Renal cortical epithelial cell (primary cell): ENCODE results near the gene NRCAM. TPM values are rescaled to one million over a fixed set of nuclear protein-coding genes. Genes with fewer than 3 reads are reported as not detected.
"Not testable (repeated sequence)": the region's sequence is repeated elsewhere in the genome, so short reads cannot be mapped to it uniquely, and the experiment has no call there.

ENCODE experiments used
- DNase-seq: peaks from one replicate; pipeline ENCODE4 v3.0.0-alpha.2; 2011; ENCODE audit warnings: low read depth
- total RNA-seq: library from RNA; depleted of rRNA; stranded (reverse); fragments of >200 nt; gene quantifications from 2 replicates; pipeline ENCODE4 v1.2.3, GENCODE V29; 2014

NRCAM gene
- total RNA-seq = 116 and 254 TPM in 2 replicates

GRCh38 chr7:108455998-108456677 is at the start of gene NRCAM:
TSS of gene NRCAM (minus strand) at chr7:108456436. CDS start at chr7:108240064, 216,372 bp downstream.
- DNase-seq = peak; percentile 56

GRCh38 chr7:108504576-108504975 is 48.3 kb upstream of the NRCAM start:
- DNase-seq = not testable (repeated sequence)

DNA sequence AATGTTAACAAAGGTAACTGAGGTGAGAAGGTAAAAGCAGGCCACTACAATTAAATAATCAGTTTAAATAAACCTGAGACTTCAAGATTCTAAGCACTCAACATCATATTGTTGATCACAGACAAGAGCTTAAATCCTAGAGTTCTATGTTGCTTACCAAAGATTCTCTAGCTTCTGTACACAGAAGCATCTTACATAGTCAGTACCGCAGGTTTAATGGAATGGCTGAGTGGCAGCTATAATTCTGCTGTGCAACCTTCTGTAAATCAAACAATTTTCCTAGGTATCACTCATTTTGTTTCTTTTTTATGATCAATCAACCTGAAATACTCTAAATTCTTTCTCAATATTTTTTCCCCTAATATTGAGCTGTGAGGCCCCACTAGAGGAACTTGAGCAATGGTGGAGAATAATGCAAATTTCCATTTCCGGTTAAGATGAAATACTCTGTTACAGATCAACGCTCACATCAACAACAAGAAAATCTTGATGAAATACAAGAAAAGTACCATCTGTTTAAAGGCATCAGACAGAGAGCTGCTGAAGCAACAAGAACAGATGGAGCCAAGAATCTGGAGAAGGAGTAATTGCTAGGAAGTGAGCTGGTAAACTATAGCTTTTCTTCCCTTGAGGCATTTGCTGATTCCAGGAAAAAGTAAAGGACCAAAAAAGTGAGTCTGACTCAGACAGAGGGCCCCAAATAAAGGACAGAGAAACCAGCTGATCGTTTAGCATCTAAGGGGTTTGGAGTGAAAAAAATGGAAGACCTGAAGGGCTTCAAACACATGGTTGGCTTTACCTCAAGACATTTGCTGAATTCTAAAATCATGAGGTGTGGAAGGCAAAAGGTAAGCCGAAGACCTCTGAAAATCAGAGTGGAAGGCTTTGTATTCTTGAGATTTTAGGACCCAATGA is 47.1 kb upstream of the NRCAM start:
- peak; percentile 52 for DNase-seq

DNA sequence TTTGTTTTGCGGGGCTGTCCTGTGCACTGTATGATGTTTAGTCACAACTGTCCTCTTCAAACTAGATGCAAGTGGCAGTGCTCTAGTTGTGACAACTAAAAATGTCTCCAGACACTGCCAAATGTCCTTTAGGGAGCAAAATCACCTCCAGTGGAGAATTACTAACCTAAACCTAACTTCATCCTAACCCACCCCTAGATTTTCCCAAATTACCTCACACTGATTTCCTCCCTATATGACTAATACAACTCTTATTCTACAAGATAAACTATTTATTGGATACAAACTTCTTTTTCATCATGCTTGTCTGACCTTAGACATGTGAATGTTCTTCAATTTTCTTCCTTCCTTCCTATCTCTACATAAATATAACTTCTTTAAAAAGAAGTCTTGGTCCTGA is 43.3 kb upstream of the NRCAM start:
- DNase-seq = no peak

DNA sequence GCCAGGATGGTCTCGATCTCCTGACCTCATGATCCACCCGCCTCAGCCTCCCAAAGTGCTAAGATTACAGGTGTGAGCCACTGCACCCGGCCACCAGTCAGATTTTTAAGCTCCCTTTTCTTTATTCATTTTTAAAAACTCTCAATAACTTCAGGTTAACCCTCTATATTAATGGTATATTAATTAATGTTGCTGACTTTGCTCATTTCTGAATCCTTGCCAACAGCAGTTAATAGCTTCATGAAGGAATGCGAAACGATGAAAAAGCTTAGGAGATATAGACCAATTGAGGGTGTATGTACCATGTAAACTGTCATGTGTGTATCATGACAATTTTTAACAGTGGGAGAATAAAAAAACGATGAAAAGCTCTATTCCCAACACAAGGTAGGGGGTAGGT is 42.2 kb upstream of the NRCAM start:
- DNase-seq = no peak

DNA sequence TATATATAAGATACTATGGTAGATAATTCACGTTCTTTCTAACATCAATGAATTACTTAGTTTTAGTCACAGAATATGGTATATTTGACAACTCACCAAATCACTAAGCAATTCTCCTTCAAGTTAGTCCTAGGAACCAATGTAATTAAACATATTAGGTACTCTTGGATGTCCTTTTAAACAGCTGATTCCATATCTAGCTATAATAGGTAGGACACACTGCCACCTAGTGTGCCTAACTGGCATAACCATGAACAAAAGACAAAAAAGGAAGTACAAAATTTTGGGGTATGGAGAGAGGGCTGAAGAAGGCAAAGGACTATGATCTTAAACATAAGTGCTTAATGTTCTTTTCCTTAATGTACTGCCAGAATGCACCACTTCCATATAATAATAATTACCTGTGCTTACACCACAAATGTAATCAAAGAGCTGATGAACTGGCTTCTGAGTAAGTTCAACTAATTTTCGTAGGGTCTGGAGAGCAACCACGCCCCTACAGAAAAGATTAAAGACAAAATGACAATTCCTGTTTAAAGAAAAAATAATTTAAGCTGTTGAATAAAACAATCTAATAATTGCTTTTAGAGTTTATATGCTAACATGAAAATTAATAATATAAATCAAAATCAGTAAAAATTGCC is 41.0 kb upstream of the NRCAM start:
- DNase-seq = peak; percentile 59

- DNase-seq = peak; percentile 14
These were observed 36.5 kb upstream of the NRCAM start for GRCh38 chr7:108492742-108493141.

DNA sequence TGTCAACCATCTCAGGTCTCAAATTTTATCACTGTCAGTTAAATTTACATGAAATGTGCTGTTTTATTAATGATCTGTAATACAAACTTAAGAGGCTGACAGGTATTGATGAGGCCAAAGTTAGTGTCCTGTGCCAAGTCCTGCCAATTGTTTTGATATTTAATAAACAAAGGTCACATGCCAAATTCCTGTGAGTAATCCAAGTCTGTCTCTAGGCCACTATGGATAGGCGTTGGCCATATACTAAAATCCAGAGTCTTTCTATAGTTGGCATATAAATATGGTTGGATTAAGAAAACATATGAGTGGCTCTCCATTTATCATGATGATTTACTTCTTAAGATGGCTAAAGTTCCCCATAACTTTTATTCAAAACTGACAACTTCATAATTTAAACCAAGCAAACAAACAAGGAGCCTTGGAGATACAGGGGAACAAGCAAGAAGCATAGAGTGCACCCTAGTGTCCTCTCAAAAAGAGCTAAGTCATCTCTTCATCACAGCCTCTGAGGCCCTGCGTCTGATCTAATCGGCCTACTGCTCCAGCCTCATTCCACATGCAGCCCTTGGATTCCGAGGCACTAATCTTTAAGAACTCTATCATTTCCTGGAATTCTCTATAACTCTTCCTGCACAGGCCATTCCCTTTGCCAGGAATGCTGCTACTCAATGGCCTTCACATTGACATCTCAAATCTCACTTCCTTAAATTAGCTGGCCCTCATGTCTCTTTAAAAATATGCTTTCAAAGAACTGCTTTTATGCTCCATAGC is 32.7 kb upstream of the NRCAM start:
- DNase-seq = no peak

GRCh38 chr7:108487646-108488045 is 31.4 kb upstream of the NRCAM start:
- no peak for DNase-seq

DNA sequence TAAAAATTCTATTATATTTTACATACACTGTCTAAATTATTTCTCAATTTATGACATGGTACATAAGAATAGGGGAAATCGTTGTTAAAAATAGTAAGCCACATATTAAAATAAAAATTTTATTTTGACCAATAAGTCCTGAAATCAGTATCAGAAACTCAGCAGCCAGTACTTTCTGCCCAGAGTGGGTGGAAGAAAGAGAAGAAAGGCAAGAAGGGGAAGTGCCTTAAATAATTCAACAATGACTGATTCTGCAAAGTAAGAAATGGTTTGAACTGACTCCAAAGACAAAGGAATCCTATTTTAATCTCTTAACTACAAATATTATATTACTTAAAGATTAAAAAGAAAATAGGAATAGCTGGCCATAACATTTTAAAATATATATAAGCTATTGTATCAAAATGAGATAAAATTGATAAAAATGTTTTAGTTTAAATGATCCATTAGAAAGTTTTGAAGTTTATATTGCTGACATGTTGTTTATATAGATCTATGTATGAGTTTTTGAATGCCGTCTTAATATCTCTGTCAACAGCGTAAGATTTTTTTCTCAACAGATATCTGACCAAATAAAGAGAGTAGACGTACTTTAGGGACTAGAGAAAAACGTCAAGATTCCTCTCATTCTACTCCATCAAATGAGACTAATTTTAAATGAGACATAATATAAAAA is 30.2 kb upstream of the NRCAM start:
- DNase-seq = no peak

DNA sequence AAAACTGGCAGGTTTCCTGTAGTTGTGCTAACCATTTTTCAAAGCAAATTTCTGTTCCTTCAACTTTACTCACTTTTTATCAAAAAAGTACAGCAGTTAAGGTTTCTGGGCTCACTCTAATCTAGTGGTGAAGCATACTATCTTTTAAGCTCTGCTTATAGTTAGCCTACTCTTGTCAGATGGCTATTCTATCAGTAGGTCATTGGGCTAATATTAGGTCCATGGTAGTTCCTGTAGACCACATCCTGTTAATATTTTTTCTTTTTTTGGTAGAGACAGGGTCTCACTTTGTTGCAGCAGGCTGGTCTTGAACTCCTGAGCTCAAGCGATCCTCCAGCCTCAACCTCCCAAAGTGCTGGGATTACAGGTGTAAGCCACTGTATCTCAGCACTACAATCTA is 27.9 kb upstream of the NRCAM start:
- DNase-seq = no peak

DNA sequence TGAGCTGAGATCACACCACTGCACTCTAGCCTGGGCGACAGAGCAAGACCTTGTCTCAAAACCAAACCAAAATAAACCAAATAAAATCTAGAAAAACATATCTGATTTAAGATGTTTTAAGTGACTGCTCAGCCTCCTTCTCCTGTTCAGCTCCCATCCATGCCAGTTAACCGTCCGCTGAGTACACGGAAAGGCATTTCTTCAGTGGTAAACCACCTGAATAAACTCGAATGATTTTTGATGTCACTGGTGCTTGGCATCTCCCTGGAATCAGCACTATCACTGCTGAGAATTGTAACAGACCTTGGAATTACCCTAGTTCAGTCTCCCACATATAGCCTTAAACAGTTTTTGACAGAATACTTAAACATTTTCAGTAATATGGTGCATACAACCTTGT is 24.1 kb upstream of the NRCAM start:
- DNase-seq = peak; percentile 36

GRCh38 chr7:108479751-108480150 is 23.5 kb upstream of the NRCAM start:
- no peak for DNase-seq

DNA sequence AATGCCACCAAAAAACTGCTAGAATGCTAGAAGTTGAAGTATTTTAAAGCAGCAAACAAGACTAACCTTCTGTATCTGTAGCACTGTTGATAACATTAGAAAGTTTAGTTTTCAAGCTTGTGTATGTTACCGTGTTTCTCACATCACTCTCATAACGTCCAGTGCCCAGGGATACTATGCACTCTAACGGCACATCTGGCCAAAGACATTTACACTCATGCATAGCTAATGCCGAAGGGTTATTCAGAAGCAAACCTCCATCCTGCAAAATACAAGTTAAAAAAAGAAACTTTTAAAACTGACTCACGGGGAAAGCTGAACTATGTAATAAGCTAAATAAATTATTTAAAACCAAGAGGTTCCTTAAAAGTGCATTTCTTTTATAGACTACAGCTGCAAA is 22.9 kb upstream of the NRCAM start:
- no peak for DNase-seq

GRCh38 chr7:108468246-108468645 is 12.0 kb upstream of the NRCAM start:
- no peak for DNase-seq

GRCh38 chr7:108467391-108467790 is 11.2 kb upstream of the NRCAM start:
- DNase-seq = no peak

DNA sequence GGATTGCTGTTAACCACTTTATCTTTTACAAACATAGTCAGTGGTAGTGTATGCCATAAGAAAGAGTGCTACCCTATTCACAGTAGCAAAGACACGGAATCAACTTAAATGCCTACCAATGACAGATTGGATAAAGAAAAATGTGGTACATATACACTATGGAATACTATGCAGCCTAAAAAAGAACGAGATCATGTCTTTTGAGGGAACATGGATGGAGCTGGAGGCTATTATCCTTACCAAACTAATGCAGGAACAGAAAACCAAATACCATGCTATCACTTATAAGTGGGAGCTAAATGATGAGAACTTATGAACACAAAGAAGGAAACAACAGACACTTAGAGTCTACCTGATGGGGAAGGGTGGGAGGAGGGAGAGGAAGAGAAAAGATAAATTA is 10.1 kb upstream of the NRCAM start:
- not testable (repeated sequence) for DNase-seq

- no peak for DNase-seq
These were observed 8.5 kb upstream of the NRCAM start for GRCh38 chr7:108464743-108465142.

- no peak for DNase-seq
These were observed 7.4 kb upstream of the NRCAM start for GRCh38 chr7:108463613-108464012.

DNA sequence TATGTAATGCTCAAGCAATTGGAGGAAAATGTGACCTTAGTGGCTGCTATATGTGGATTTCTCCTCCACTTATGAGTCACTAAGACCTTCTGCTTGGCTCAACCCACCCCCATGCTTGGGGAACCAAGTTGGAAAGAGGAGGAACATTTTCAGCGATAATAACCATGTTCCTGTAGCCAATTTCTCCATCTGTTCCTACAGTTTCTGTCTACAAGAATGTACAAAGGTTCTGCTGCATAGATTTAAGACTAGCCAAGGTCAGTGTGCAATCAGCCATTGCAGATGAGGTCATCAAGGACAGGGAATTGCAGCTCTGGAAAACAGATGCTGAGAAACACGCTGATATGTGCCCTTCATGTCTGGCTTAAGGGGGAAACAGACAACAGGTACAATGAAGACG is 5.6 kb upstream of the NRCAM start:
- peak; percentile 64 for DNase-seq

GRCh38 chr7:108460964-108461363 is 4.7 kb upstream of the NRCAM start:
- no peak for DNase-seq
